WI38 (cell line): ENCODE data around the gene NAGPA.

Experiments
- H3K4me3 ChIP-seq: 2 replicates; pipeline ENCODE4 v1.5.1; 2011; ENCODE audit warnings: low read depth, mild to moderate bottlenecking, control low read depth, low read length
- TF ChIP-seq, protein P1 (sequence below): IDR thresholded peaks from 2 replicates; pipeline ENCODE4 v1.5.1; 2012; ENCODE audit warnings: low read depth, mild to moderate bottlenecking, control low read depth, low read length

NAGPA gene

DNA sequence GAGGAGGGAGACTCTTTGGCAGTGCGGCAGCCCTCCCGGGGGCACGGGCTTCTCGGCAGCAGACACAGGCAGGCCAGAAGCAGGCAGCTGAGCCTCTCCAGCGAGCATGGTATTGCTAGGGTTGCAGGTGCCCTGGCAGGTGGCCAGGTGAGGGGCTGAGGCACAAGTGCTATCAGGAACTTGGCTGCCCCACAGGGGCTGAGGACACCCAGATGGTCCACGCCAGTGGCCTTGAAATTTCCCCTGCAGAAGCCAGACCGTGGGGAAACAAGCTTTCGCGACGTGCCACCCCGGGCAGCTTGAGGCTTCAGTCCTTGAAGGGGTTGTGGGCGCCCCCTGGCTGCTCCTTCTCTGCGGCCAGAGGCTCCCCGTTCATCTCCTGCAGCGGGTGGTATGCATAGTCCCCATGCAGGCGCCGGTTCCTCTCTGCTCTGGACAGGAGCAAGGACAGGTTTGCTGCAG lies 8.5 kb downstream of the NAGPA start:
- TF ChIP-seq, protein P1, sequence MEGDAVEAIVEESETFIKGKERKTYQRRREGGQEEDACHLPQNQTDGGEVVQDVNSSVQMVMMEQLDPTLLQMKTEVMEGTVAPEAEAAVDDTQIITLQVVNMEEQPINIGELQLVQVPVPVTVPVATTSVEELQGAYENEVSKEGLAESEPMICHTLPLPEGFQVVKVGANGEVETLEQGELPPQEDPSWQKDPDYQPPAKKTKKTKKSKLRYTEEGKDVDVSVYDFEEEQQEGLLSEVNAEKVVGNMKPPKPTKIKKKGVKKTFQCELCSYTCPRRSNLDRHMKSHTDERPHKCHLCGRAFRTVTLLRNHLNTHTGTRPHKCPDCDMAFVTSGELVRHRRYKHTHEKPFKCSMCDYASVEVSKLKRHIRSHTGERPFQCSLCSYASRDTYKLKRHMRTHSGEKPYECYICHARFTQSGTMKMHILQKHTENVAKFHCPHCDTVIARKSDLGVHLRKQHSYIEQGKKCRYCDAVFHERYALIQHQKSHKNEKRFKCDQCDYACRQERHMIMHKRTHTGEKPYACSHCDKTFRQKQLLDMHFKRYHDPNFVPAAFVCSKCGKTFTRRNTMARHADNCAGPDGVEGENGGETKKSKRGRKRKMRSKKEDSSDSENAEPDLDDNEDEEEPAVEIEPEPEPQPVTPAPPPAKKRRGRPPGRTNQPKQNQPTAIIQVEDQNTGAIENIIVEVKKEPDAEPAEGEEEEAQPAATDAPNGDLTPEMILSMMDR = no peak
- H3K4me3 ChIP-seq = no peak overlapping the region

GRCh38 chr16:5024632-5025031 lies 9.1 kb downstream of the NAGPA start:
- H3K4me3 ChIP-seq = no peak overlapping the region
- TF ChIP-seq, protein P1 = no peak

GRCh38 chr16:5022521-5022920 lies 11.2 kb downstream of the NAGPA start:
- H3K4me3 ChIP-seq = no peak overlapping the region
- TF ChIP-seq, protein P1 = no peak

GRCh38 chr16:5020551-5020950 lies 13.2 kb downstream of the NAGPA start:
- H3K4me3 ChIP-seq = no peak overlapping the region
- TF ChIP-seq, protein P1 = no peak

DNA sequence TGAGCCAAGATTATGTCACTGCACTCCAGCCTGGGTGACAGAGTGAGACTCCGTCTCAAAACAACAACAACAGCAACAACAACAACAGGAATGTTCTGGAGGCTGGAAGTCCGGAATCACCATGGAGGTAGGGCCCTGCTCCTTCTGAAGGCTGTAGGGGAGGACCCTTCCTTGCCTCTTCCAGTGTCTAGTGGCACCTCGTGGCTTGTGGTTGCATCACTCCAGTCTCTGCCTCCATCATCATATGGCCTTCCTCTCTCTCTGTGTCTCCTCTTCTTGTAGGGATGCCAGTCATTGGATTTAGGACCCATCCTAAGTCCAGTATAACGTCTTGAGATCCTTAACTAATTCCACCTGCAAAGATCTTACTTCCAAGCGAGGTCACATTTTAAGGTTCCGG lies 14.0 kb downstream of the NAGPA start:
- no peak overlapping the region for H3K4me3 ChIP-seq
- TF ChIP-seq, protein P1 = no peak

DNA sequence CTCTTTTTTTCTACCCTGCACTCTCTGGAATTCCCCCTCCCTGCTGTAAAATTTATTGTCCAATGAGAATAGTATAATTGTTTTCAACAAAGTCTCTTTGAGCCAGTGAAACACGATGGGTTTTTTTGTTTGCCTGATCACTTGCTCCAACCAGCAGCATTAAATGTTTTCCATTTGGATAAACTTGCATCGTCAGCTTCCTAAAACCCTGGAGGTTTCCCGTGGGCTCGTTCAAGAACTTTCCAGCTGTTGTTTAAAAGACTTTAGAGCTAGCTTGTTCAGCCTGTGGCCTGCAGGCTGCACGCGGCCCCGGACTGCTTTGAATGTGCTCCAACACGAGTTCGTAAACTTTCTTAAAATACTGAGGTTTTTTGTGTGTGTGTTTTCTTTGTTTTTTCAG lies 14.9 kb downstream of the NAGPA start:
- no peak overlapping the region for H3K4me3 ChIP-seq
- TF ChIP-seq, protein P1 = no peak

DNA sequence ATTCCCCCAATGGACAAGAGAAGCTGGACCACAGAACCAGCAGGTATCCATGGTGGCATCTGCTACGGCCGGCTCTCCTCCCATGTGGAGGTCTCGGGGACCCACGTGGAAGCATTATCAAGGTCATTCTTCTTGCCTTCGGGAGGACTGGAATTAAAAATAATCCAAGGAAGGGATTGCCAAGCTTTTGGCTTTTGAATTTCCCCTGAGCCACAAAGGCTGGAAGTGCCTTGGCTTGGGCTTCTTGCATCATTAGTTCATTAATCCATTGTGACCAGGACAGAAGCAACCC lies 16.1 kb downstream of the NAGPA start:
- H3K4me3 ChIP-seq = no peak overlapping the region
- TF ChIP-seq, protein P1 = no peak
